GM12878 (cell line): Measurements from ENCODE around the gene USP5. TPM values are rescaled to one million over a fixed set of nuclear protein-coding genes. Genes with fewer than 3 reads are reported as not detected.

Experiments used
- ATAC-seq: fragments of 200-7000 bp; cut with Tn5 transposase; 3 replicates; pipeline ENCODE4 v1.9.1; 2020; ENCODE audit warnings: mild to moderate bottlenecking, moderate library complexity
- BruUV-seq: library from RNA; stranded (reverse); fragments of 400-500 nt; replicated peaks from 2 replicates; lab custom pipeline; 2021; lab: Mats Ljungman, UMichigan
- CTCF ChIA-PET: fragments of 300-600 bp; sonication (Branson Sonifier 250); formaldehyde crosslinking; extraction: SDS; loops from one replicate; lab custom pipeline; 2021; ENCODE audit warnings: inconsistent platforms; lab: Yijun Ruan, JAX
- POLR2A ChIA-PET: fragments of 350-600 bp; formaldehyde crosslinking; extraction: SDS; loops from one replicate; lab custom pipeline; 2021; ENCODE audit warnings: inconsistent platforms; lab: Charles Lee
- RAD21 ChIA-PET: fragments of 300-600 bp; sonication (Branson Sonifier 250); formaldehyde crosslinking; loops from one replicate; lab custom pipeline; 2023; ENCODE audit warnings: antibody characterized with exemption; ENCODE audit not compliant: unreplicated experiment; lab: Charles Lee
- SMC1A ChIA-PET: fragments of 300-600 bp; sonication (Branson Sonifier 250); formaldehyde crosslinking; loops from one replicate; lab custom pipeline; 2023; ENCODE audit not compliant: unreplicated experiment, uncharacterized antibody; lab: Charles Lee
- DNase-seq: peaks from one replicate; pipeline ENCODE4 v3.0.0-alpha.2; 2011; ENCODE audit warnings: low read depth, low spot score
- FAIRE-seq: peaks from 3 replicates; lab custom pipeline; 2011; peaks lifted over from hg19 to GRCh38; lab: Jason Lieb, UNC
- H2AFZ ChIP-seq: 2 replicates; pipeline ENCODE4 v1.6.0; 2011; ENCODE audit warnings: low read depth, low read length, control low read depth; ENCODE audit not compliant: control insufficient read depth
- H3K27ac ChIP-seq: 2 replicates; pipeline ENCODE4 v1.5.1; 2011; ENCODE audit warnings: control low read depth; ENCODE audit not compliant: control insufficient read depth, insufficient read depth
- H3K27me3 ChIP-seq, 2 experiments: replicated peaks in 1 of 2; 2 replicates each; pipeline versions ENCODE4 v1.6.0 to v1.6.1; 2011; ENCODE audit warnings: low read length in 1 of 2; ENCODE audit not compliant: control insufficient read depth in 2 of 2, insufficient read depth in 2 of 2
- H3K36me3 ChIP-seq, 2 experiments: 2 replicates each; pipeline ENCODE4 v1.5.1; 2011; ENCODE audit warnings: low read length in 1 of 2; ENCODE audit not compliant: control insufficient read depth in 2 of 2, insufficient read depth in 2 of 2
- H3K4me1 ChIP-seq: 2 replicates; pipeline ENCODE4 v1.6.1; 2011; ENCODE audit warnings: mild to moderate bottlenecking, low read length, moderate library complexity, mixed read lengths; ENCODE audit not compliant: control insufficient read depth, insufficient read depth
- H3K4me2 ChIP-seq: 2 replicates; pipeline ENCODE4 v1.6.0; 2011; ENCODE audit warnings: control low read depth; ENCODE audit not compliant: control insufficient read depth, insufficient read depth
- H3K4me3 ChIP-seq: fragments of 200-600 bp; sonication (generic); 2 replicates; pipeline ENCODE4 v1.5.1; 2016
- H3K79me2 ChIP-seq: 2 replicates; pipeline ENCODE4 v1.6.0; 2011; ENCODE audit warnings: low read length; ENCODE audit not compliant: control insufficient read depth, insufficient read depth
- H3K9ac ChIP-seq: 2 replicates; pipeline ENCODE4 v1.8.0; 2011; ENCODE audit warnings: low read length, control low read depth, mixed read lengths; ENCODE audit not compliant: control insufficient read depth, insufficient read depth
- H3K9me3 ChIP-seq: replicated peaks from 3 replicates; pipeline ENCODE4 v1.5.1; 2011; ENCODE audit warnings: mild to moderate bottlenecking, low read length; ENCODE audit not compliant: control insufficient read depth, insufficient read depth
- H4K20me1 ChIP-seq: 2 replicates; pipeline ENCODE4 v1.6.0; 2011; ENCODE audit not compliant: control insufficient read depth, insufficient read depth
- CEBPZ ChIP-seq: fragments of 150-350 bp; IDR thresholded peaks from 2 replicates; pipeline ENCODE4 v1.6.1; 2016; ENCODE audit warnings: low read depth, low read length
- CTCF ChIP-seq, 3 experiments: IDR thresholded peaks in 2 of 3; conservative IDR thresholded peaks in 1 of 3; 2 replicates each; pipeline ENCODE4 v1.5.1; 2011; ENCODE audit warnings: low read depth in 3 of 3, low read length in 3 of 3, mild to moderate bottlenecking in 3 of 3, control low read depth in 2 of 3, moderate library complexity in 2 of 3, inconsistent platforms in 1 of 3, mixed read lengths in 1 of 3; ENCODE audit not compliant: control insufficient read depth in 2 of 3, insufficient read depth in 1 of 3; ENCODE audit errors: extremely low read depth in 1 of 3
- IRF3 ChIP-seq: fragments of 450-650 bp; IDR thresholded peaks from 2 replicates; pipeline ENCODE4 v1.6.1; 2014; ENCODE audit warnings: mild to moderate bottlenecking
- JUND ChIP-seq: IDR thresholded peaks from 2 replicates; pipeline ENCODE4 v1.6.1; 2012; ENCODE audit warnings: low read depth, mild to moderate bottlenecking, low read length, improper control_type of control experiment, moderate library complexity
- NRF1 ChIP-seq: conservative IDR thresholded peaks from 2 replicates; pipeline ENCODE4 v1.6.1; 2011; ENCODE audit warnings: mild to moderate bottlenecking, low read depth, low read length, improper control_type of control experiment
- RUNX3 ChIP-seq: IDR thresholded peaks from 2 replicates; pipeline ENCODE4 v1.6.1; 2012; ENCODE audit warnings: low read length, inconsistent platforms
- TBL1XR1 ChIP-seq: IDR thresholded peaks from 2 replicates; pipeline ENCODE4 v1.6.1; 2012; ENCODE audit warnings: low read depth, low read length, improper control_type of control experiment
- ZNF274 ChIP-seq: IDR thresholded peaks from one replicate; pipeline ENCODE4 v1.8.0; 2011; ENCODE audit not compliant: insufficient read length, insufficient read depth
- WGBS: methylation state at CpG from one replicate; pipeline ENCODE4 v1.1.6; 2016; ENCODE audit warnings: low lambda C conversion rate; ENCODE audit not compliant: insufficient replicate concordance, insufficient coverage; ENCODE audit errors: missing lambda C conversion rate; 5-methylcytosine and 5-hydroxymethylcytosine counted together
- in situ Hi-C: fragments of 300-500 bp; cut with MboI; formaldehyde crosslinking; loops from 9 replicates; pipeline ENCODE4 v1.14.3; 2018; ENCODE audit warnings: mixed read lengths
- intact Hi-C: fragments of 100-400 bp; cut with micrococcal nuclease; formaldehyde crosslinking; loops from one replicate; pipeline ENCODE4 v1.14.2; 2022; ENCODE audit not compliant: unreplicated experiment
- polyA plus RNA-seq, 11 experiments: library from polyadenylated mRNA; depleted of rRNA in 4 of 11; unstranded in 6 of 11; stranded (reverse) in 5 of 11; fragments of >200 nt; fragmentation: Nextera tagmentation in 4 of 11; fragmentation: Illumina TruSeq in 1 of 11; extraction: Ambion mirVana in 4 of 11; extraction: Trizol in 1 of 11; gene quantifications; 1 replicate in 1 of 11; 2 replicates in 10 of 11; pipeline versions ENCODE4 v1.2.1 to v1.2.3, GENCODE V29; 2011 to 2016; ENCODE audit warnings: inconsistent platforms in 2 of 11, missing spikeins in 2 of 11, low read depth in 1 of 11
- total RNA-seq, 4 experiments: library from RNA; depleted of rRNA in 3 of 4; stranded (reverse); fragments of >200 nt in 3 of 4; fragmentation: Illumina TruSeq in 1 of 4; extraction: Trizol in 1 of 4; gene quantifications; 2 replicates each; pipeline versions ENCODE4 v1.2.1 to v1.2.3, GENCODE V29; 2013 to 2021
- TF ChIP-seq, protein P1 (sequence below): fragments of 450-650 bp; IDR thresholded peaks from 2 replicates; pipeline ENCODE4 v1.6.1; 2017; ENCODE audit warnings: borderline replicate concordance
- TF ChIP-seq, protein P2 (sequence below): fragments of 450-650 bp; IDR thresholded peaks from 2 replicates; pipeline ENCODE4 v1.6.1; 2017; ENCODE audit warnings: mild to moderate bottlenecking

Gene USP5
- total and polyA plus RNA-seq, 10 of the 15 experiments (the other 5 are each of a cell fraction or from before 2014, with no cell fraction given): 2.5 to 124 (median 74.6) TPM

- no peak for TF ChIP-seq IRF3
- TF ChIP-seq CTCF (IDR thresholded peaks at IDR 0.05 in 2 of 3, conservative IDR thresholded peaks at IDR 0.05 in 1 of 3; ENCODE audit: control insufficient read depth in 2 of 3, extremely low read depth in 1 of 3, insufficient read depth in 1 of 3, low read depth in 3 of 3, low read length in 3 of 3): no peak
- no peak for TF ChIP-seq TBL1XR1
- no peak for TF ChIP-seq NRF1
- no peak for TF ChIP-seq RUNX3
These were observed 19.8 kb upstream of the USP5 start (continued) for GRCh38 chr12:6832125-6832524.

DNA sequence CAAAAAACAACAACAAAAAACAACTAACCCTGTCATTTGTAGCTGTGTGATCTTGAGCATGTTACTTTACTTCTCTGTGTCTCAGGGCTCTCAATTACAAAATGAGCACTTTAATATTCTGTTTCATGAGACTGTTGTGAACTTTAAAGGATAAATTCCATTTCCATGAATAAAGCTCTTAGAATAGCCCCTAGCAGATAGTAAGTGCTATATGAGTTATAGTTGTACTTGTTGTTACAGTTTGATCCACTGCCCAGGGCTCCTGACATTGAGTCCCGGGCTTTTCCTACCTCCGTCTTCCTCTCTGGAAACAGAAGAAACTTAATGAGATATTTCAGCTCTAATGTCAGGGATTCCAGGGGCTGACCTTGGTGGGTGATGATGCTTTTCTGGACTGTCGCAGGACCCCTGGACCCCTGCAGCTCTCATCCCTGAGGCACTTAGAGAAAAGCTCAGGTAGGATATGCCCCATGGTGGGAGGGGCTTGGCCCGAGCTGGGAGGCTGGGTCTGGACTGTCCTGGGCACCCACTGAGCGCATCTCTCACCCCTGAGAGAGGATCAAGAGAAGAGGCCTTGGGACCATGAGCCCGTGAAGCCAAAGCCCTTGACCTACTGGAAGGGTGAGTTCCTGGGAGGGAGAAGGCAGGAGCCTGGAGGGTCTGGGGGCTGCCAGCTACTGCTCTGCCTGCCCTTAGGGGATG is 18.6 kb upstream of the USP5 start:
- in situ Hi-C loops: no loop called here
- TF ChIP-seq JUND: no peak
- TF ChIP-seq, protein P1, sequence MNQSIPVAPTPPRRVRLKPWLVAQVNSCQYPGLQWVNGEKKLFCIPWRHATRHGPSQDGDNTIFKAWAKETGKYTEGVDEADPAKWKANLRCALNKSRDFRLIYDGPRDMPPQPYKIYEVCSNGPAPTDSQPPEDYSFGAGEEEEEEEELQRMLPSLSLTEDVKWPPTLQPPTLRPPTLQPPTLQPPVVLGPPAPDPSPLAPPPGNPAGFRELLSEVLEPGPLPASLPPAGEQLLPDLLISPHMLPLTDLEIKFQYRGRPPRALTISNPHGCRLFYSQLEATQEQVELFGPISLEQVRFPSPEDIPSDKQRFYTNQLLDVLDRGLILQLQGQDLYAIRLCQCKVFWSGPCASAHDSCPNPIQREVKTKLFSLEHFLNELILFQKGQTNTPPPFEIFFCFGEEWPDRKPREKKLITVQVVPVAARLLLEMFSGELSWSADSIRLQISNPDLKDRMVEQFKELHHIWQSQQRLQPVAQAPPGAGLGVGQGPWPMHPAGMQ: no peak
- TF ChIP-seq, protein P2, sequence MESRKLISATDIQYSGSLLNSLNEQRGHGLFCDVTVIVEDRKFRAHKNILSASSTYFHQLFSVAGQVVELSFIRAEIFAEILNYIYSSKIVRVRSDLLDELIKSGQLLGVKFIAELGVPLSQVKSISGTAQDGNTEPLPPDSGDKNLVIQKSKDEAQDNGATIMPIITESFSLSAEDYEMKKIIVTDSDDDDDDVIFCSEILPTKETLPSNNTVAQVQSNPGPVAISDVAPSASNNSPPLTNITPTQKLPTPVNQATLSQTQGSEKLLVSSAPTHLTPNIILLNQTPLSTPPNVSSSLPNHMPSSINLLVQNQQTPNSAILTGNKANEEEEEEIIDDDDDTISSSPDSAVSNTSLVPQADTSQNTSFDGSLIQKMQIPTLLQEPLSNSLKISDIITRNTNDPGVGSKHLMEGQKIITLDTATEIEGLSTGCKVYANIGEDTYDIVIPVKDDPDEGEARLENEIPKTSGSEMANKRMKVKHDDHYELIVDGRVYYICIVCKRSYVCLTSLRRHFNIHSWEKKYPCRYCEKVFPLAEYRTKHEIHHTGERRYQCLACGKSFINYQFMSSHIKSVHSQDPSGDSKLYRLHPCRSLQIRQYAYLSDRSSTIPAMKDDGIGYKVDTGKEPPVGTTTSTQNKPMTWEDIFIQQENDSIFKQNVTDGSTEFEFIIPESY: no peak
- no peak for TF ChIP-seq CEBPZ
- no peak for TF ChIP-seq ZNF274

More for the DNA sequence above, 18.6 kb upstream of the USP5 start:
- no peaks in the 10 kb centered on the region for H3K36me3 ChIP-seq
- WGBS: 53% methylated on average over 6 of the region's 6 CpGs
- no peak for FAIRE-seq
- ChIA-PET POLR2A (interaction anchor here (0.6 to 1.6 kb wide), 4 partner anchors 18 to 167 kb away, joined by 3 to 8 read pairs (median 4); partner anchors contain the start of genes MLF2 and SPSB2), CTCF (interaction anchor here (0.6 to 6.8 kb wide), 13 partner anchors 8 to 275 kb away, joined by 3 to 72 read pairs (median 11); partner anchors contain the start of genes CDCA3, MLF2, SPSB2 and USP5), SMC1A (interaction anchor here (0.7 to 5.8 kb wide), 4 partner anchors 11 to 80 kb away, joined by 3 to 35 read pairs (median 6); partner anchors contain the start of genes CDCA3 and MLF2), RAD21 (interaction anchor here (1.3 to 1.6 kb wide), 3 partner anchors 18 to 49 kb away, joined by 3 to 5 read pairs (median 3); partner anchors contain the start of gene CDCA3)
- no peaks in the 10 kb centered on the region for H3K79me2 ChIP-seq
- ATAC-seq: no peak
- H3K27ac ChIP-seq: no peak overlapping the region
- H3K9me3 ChIP-seq: no peaks in the 10 kb centered on the region
- no peaks in the 10 kb centered on the region for H4K20me1 ChIP-seq
- no peak overlapping the region for H3K9ac ChIP-seq
- no peak for DNase-seq
- peaks cover 4% of the 10 kb centered on the region for H3K4me1 ChIP-seq
- H3K4me2 ChIP-seq: no peak overlapping the region
- H3K27me3 ChIP-seq: peaks cover 11 to 17% of the 10 kb centered on the region in 2 experiments
- BruUV-seq: no TSS peak
- H3K4me3 ChIP-seq: no peak overlapping the region
- no peak overlapping the region for H2AFZ ChIP-seq
- intact Hi-C loops: no loop called here
